Vagina (tissue), 2 donors: ENCODE measurements around the gene YBX1.

ENCODE experiments used
- CTCF ChIP-seq, 3 experiments: fragments of 450-650 bp in 2 of 3; fragments of 200-600 bp in 1 of 3; sonication (generic) in 1 of 3; IDR thresholded peaks; one replicate each; pipeline ENCODE4 v1.5.1; 2017 to 2019; ENCODE audit warnings: antibody characterized with exemption in 3 of 3, mild to moderate bottlenecking in 2 of 3, moderate library complexity in 2 of 3
- POLR2A ChIP-seq, 2 donors: fragments of 450-650 bp; IDR thresholded peaks; one replicate each; pipeline ENCODE4 v1.6.1; 2017; ENCODE audit warnings: antibody characterized with exemption in 2 of 2, mild to moderate bottlenecking in 2 of 2, moderate library complexity in 2 of 2
- POLR2AphosphoS5 ChIP-seq, 2 donors: sonication (generic); formaldehyde crosslinking; IDR thresholded peaks; one replicate each; pipeline ENCODE4 v1.9.0; 2017; ENCODE audit warnings: antibody characterized with exemption in 2 of 2, mild to moderate bottlenecking in 2 of 2, low read depth in 1 of 2; ENCODE audit not compliant: insufficient read depth in 1 of 2

GRCh38 chr1:42737986-42738677 is 55.9 kb downstream of the YBX1 start:
- TF ChIP-seq CTCF (IDR thresholded peaks at IDR 0.05) (no peak), POLR2A (IDR thresholded peaks at IDR 0.05) (no peak), POLR2AphosphoS5 (IDR thresholded peaks at IDR 0.05; ENCODE audit: insufficient read depth in 1 of 2, low read depth in 1 of 2) (no peak)
